Testis (tissue), 3 donors: ENCODE data around the gene ATF7. TPM values are rescaled to one million over a fixed set of nuclear protein-coding genes. Genes with fewer than 3 reads are reported as not detected.

Source experiments
- DNase-seq: peaks from one replicate; pipeline ENCODE4 v3.0.0-alpha.2; 2019
- H3K27ac ChIP-seq, 2 donors: fragments of 200-600 bp; sonication (generic); one replicate each; pipeline ENCODE4 v1.5.1; 2019
- H3K27me3 ChIP-seq: fragments of 200-600 bp; sonication (generic); one replicate; pipeline ENCODE4 v1.5.1; 2019
- H3K36me3 ChIP-seq: fragments of 200-600 bp; sonication (generic); one replicate; pipeline ENCODE4 v1.5.1; 2017; ENCODE audit warnings: low read depth; ENCODE audit errors: missing control alignments
- H3K4me1 ChIP-seq: fragments of 200-600 bp; sonication (generic); one replicate; pipeline ENCODE4 v1.5.1; 2019
- H3K4me3 ChIP-seq, 2 donors: fragments of 200-600 bp; sonication (generic); one replicate each; pipeline ENCODE4 v1.5.1; 2017 to 2019
- H3K9me3 ChIP-seq: fragments of 200-600 bp; sonication (generic); one replicate; pipeline ENCODE4 v1.5.1; 2017
- CTCF ChIP-seq, 3 experiments: fragments of 450-650 bp in 2 of 3; fragments of 200-600 bp in 1 of 3; sonication (generic) in 1 of 3; IDR thresholded peaks; one replicate each; pipeline ENCODE4 v1.5.1; 2016 to 2019; ENCODE audit warnings: antibody characterized with exemption in 3 of 3, mild to moderate bottlenecking in 2 of 3, moderate library complexity in 1 of 3
- POLR2A ChIP-seq: fragments of 450-650 bp; IDR thresholded peaks from one replicate; pipeline ENCODE4 v1.6.1; 2017; ENCODE audit warnings: antibody characterized with exemption, mild to moderate bottlenecking, moderate library complexity
- WGBS, 2 donors: methylation state at CpG; one replicate each; pipeline ENCODE4 v1.1.5; 2018; 5-methylcytosine and 5-hydroxymethylcytosine counted together
- intact Hi-C: fragments of 100-400 bp; cut with DNase I; formaldehyde crosslinking; loops from one replicate; pipeline ENCODE4 v1.15.1; 2023; ENCODE audit warnings: low total_unique reads
- polyA plus RNA-seq: library from polyadenylated mRNA; stranded (reverse); fragments of 350-450 nt; fragmentation: Illumina TruSeq; extraction: RNeasy Lipid Tissue Mini Kit (QIAGEN cat#74804); gene quantifications from one replicate; pipeline ENCODE4 v1.2.3, GENCODE V29; 2014; ENCODE audit warnings: low read depth, low replicate concordance; ENCODE audit not compliant: insufficient read depth
- total RNA-seq, 2 donors: library from RNA; depleted of rRNA; stranded (reverse); fragments of >200 nt; gene quantifications; one replicate each; pipeline ENCODE4 v1.2.3, GENCODE V29; 2016

ATF7 gene
- total and polyA plus RNA-seq, 3 donors from 2014 or later: 31.6 to 59.8 (median 55.1) TPM

GRCh38 chr12:53484686-53485575, 141.3 kb downstream of the ATF7 start:
- Histone ChIP-seq H3K9me3 (no peaks in the 10 kb centered on the region), H3K27me3 (no peaks in the 10 kb centered on the region), H3K4me1 (peaks cover 14% of the 10 kb centered on the region), H3K4me3 (no peak overlapping the region), H3K36me3 (no peaks in the 10 kb centered on the region), H3K27ac (no peak overlapping the region)
- no peak for DNase-seq
- WGBS, 2 donors: 78 to 86% methylated on average over 9 to 10 of the region's 10 CpGs
- TF ChIP-seq POLR2A (no peak), CTCF (IDR thresholded peaks at IDR 0.05) (no peak)
- intact Hi-C loops: no loop called here

GRCh38 chr12:53483979-53484377, 142.2 kb downstream of the ATF7 start:
- DNase-seq: no peak
- intact Hi-C loops: no loop called here
- H3K27ac ChIP-seq: no peak overlapping the region
- no peak overlapping the region for H3K4me3 ChIP-seq
- TF ChIP-seq CTCF (IDR thresholded peaks at IDR 0.05) (no peak), POLR2A (no peak)
- no peaks in the 10 kb centered on the region for H3K27me3 ChIP-seq
- peaks cover 14% of the 10 kb centered on the region for H3K4me1 ChIP-seq
- H3K9me3 ChIP-seq: no peaks in the 10 kb centered on the region
- 85 to 94% methylated on average over 4 of the region's 4 CpGs for WGBS, 2 donors
- H3K36me3 ChIP-seq: no peaks in the 10 kb centered on the region

GRCh38 chr12:53483225-53483978, 142.8 kb downstream of the ATF7 start:
- H3K27ac ChIP-seq: no peak overlapping the region
- WGBS, 2 donors: 71 to 77% methylated on average over 8 to 9 of the region's 9 CpGs
- DNase-seq: no peak
- no peaks in the 10 kb centered on the region for H3K36me3 ChIP-seq
- peaks cover 14% of the 10 kb centered on the region for H3K4me1 ChIP-seq
- H3K9me3 ChIP-seq: no peaks in the 10 kb centered on the region
- intact Hi-C loops: no loop called here
- no peak overlapping the region for H3K4me3 ChIP-seq
- no peak for TF ChIP-seq POLR2A
- TF ChIP-seq CTCF (IDR thresholded peaks at IDR 0.05): no peak
- no peaks in the 10 kb centered on the region for H3K27me3 ChIP-seq

GRCh38 chr12:53482626-53483168, 143.5 kb downstream of the ATF7 start:
- H3K27me3 ChIP-seq: no peaks in the 10 kb centered on the region
- 80 to 85% methylated on average over 13 to 18 of the region's 18 CpGs for WGBS, 2 donors
- intact Hi-C loops: no loop called here
- no peak overlapping the region for H3K27ac ChIP-seq
- no peak for DNase-seq
- peaks cover 14% of the 10 kb centered on the region for H3K4me1 ChIP-seq
- H3K36me3 ChIP-seq: no peaks in the 10 kb centered on the region
- TF ChIP-seq POLR2A: no peak
- TF ChIP-seq CTCF (IDR thresholded peaks at IDR 0.05): no peak
- no peaks in the 10 kb centered on the region for H3K9me3 ChIP-seq
- H3K4me3 ChIP-seq: no peak overlapping the region
